GM19395 (cell line): ENCODE results near the gene MEX3C.

ENCODE experiments used
- ATAC-seq: cut with Tn5 transposase; IDR thresholded peaks from one replicate; pipeline ENCODE4 v1.9.1; 2021; ENCODE audit warnings: mild to moderate bottlenecking, moderate library complexity; ENCODE audit not compliant: unreplicated experiment

MEX3C gene

GRCh38 chr18:51197661-51198424, at the start of gene MEX3C:
Gene MEX3C (minus strand): TSS chr18:51197681. CDS start chr18:51197320, 361 bp downstream.
- ATAC-seq = peak; percentile 82

- no peak for ATAC-seq
These were observed 43.7 kb upstream of the MEX3C start for GRCh38 chr18:51241226-51241625.

GRCh38 chr18:51236225-51236624, 38.7 kb upstream of the MEX3C start:
- no peak for ATAC-seq

GRCh38 chr18:51235009-51235789, 37.7 kb upstream of the MEX3C start:
- peak; percentile 86 for ATAC-seq

- no peak for ATAC-seq
These were observed 36.9 kb upstream of the MEX3C start for GRCh38 chr18:51234117-51235008.

GRCh38 chr18:51229328-51229727, 31.8 kb upstream of the MEX3C start:
- ATAC-seq = no peak

GRCh38 chr18:51227660-51228059, 30.2 kb upstream of the MEX3C start:
- ATAC-seq = no peak

- no peak for ATAC-seq
These were observed 29.3 kb upstream of the MEX3C start for GRCh38 chr18:51226587-51227350.

- ATAC-seq = no peak
These were observed 28.6 kb upstream of the MEX3C start for GRCh38 chr18:51226068-51226467.

- ATAC-seq = no peak
These were observed 15.1 kb upstream of the MEX3C start for GRCh38 chr18:51212606-51213005.

- peak; percentile 98 for ATAC-seq
These were observed 14.1 kb upstream of the MEX3C start for GRCh38 chr18:51211552-51211951.

- no peak for ATAC-seq
These were observed 445 bp downstream of the MEX3C start for GRCh38 chr18:51196811-51197660.

- no peak for ATAC-seq
These were observed 1.2 kb downstream of the MEX3C start for GRCh38 chr18:51196118-51196810.

GRCh38 chr18:51195451-51196117, 1.9 kb downstream of the MEX3C start:
- ATAC-seq = no peak

GRCh38 chr18:51195086-51195450, 2.4 kb downstream of the MEX3C start:
- ATAC-seq = no peak

GRCh38 chr18:51194604-51195003, 2.9 kb downstream of the MEX3C start:
- ATAC-seq = no peak

GRCh38 chr18:51193621-51194287, 3.7 kb downstream of the MEX3C start:
- ATAC-seq = no peak

- ATAC-seq = no peak
These were observed 4.8 kb downstream of the MEX3C start for GRCh38 chr18:51192696-51193095.
